ENCODE results near the gene VAC14.

- TF ChIP-seq CTCF (IDR thresholded peaks at IDR 0.05), result no peak
- TF ChIP-seq POLR2A (IDR thresholded peaks at IDR 0.05), result no peak
Measured at GRCh38 chr16:70687102-70687511, 113.9 kb downstream of the VAC14 start.

Data from esophagus squamous epithelium (tissue), 4 donors.